ENCODE results near the gene TRAP1. TPM values are rescaled to one million over a fixed set of nuclear protein-coding genes. Genes with fewer than 3 reads are reported as not detected.

TRAP1 gene
- polyA plus RNA-seq, 3 donors: 22.8 to 54.0 (median 22.9) TPM

GRCh38 chr16:3730161-3731125, 13.1 kb upstream of the TRAP1 start:
- 99% methylated on average over 22 of the region's 24 CpGs for WGBS (ENCODE audit: insufficient coverage)
- Mint-ChIP-seq H3K4me1 (no peaks in the 10 kb centered on the region), H3K27ac (peak overlapping the region in 3 of 7 donors; percentile 52 to 61 (median 55)), H3K9me3 (no peaks in the 10 kb centered on the region), H3K36me3 (peaks cover 77 to 91% of the 10 kb centered on the region in 2 donors), H3K27me3 (ENCODE audit: low read depth in 3 of 3) (no peaks in the 10 kb centered on the region), H3K4me3 (peak overlapping the region in 1 of 2 donors; percentile 1)
- H3K9me3 ChIP-seq (replicated peaks in 1 of 2; ENCODE audit: control insufficient read depth in 1 of 2, insufficient read depth in 1 of 2, low read length in 2 of 2): no peaks in the 10 kb centered on the region
- peaks cover 2% of the 10 kb centered on the region for H3K79me2 ChIP-seq (ENCODE audit: insufficient read depth, low read length)
- H3K4me2 ChIP-seq (replicated peaks; ENCODE audit: extremely low read depth, low read length, poor library complexity, severe bottlenecking): no peak overlapping the region
- no peak overlapping the region for H3K4me3 ChIP-seq (replicated peaks in 1 of 3; ENCODE audit: low read depth in 2 of 3, low read length in 3 of 3)
- peaks cover 96% of the 10 kb centered on the region for H4K20me1 ChIP-seq (ENCODE audit: insufficient read depth, low read length)
- peaks cover 75 to 90% of the 10 kb centered on the region in 2 donors for H3K36me3 ChIP-seq (replicated peaks in 1 of 2; ENCODE audit: control insufficient read depth in 1 of 2, insufficient read depth in 2 of 2, low read length in 2 of 2)
- H3K27ac ChIP-seq (ENCODE audit: low read depth in 1 of 2, low read length in 2 of 2): no peak overlapping the region
- intact Hi-C loops (cut with micrococcal nuclease): no loop called here
- no peaks in the 10 kb centered on the region for H3K27me3 ChIP-seq (ENCODE audit: control insufficient read depth in 2 of 2, insufficient read depth in 2 of 2, low read length in 2 of 2)
- no peaks in the 10 kb centered on the region for H3K4me1 ChIP-seq (ENCODE audit: control insufficient read depth in 1 of 2, insufficient read depth in 2 of 2, low read length in 2 of 2)
- no peak overlapping the region for H2AFZ ChIP-seq (ENCODE audit: insufficient read depth, low read depth, low read length, poor library complexity, severe bottlenecking)
- DNase-seq: no peak
- no peak overlapping the region for H3K9ac ChIP-seq (ENCODE audit: insufficient read depth, low read length, poor library complexity, severe bottlenecking)
- no peak for TF ChIP-seq CTCF (IDR thresholded peaks at IDR 0.05)

- H3K4me3 Mint-ChIP-seq: no peak overlapping the region
Measured at GRCh38 chr16:3729161-3730112, 12.1 kb upstream of the TRAP1 start.

More at GRCh38 chr16:3729161-3730112, 12.1 kb upstream of the TRAP1 start:
- H3K27me3 Mint-ChIP-seq (ENCODE audit: low read depth in 3 of 3): peaks cover 0 to 3% (median 2%) of the 10 kb centered on the region in 3 donors
- no peaks in the 10 kb centered on the region for H3K9me3 ChIP-seq (replicated peaks in 1 of 2; ENCODE audit: control insufficient read depth in 1 of 2, insufficient read depth in 1 of 2, low read length in 2 of 2)
- peaks cover 69 to 81% of the 10 kb centered on the region in 2 donors for H3K36me3 Mint-ChIP-seq
- 98% methylated on average over 47 of the region's 49 CpGs for WGBS (ENCODE audit: insufficient coverage)
- TF ChIP-seq CTCF (IDR thresholded peaks at IDR 0.05): no peak
- no peaks in the 10 kb centered on the region for H3K27me3 ChIP-seq (ENCODE audit: control insufficient read depth in 2 of 2, insufficient read depth in 2 of 2, low read length in 2 of 2)
- H3K79me2 ChIP-seq (ENCODE audit: insufficient read depth, low read length): no peaks in the 10 kb centered on the region
- peaks cover 94% of the 10 kb centered on the region for H4K20me1 ChIP-seq (ENCODE audit: insufficient read depth, low read length)
- intact Hi-C loops (cut with micrococcal nuclease): no loop called here
- no peak overlapping the region for H3K4me3 ChIP-seq (replicated peaks in 1 of 3; ENCODE audit: low read depth in 2 of 3, low read length in 3 of 3)
- H3K4me1 Mint-ChIP-seq: no peaks in the 10 kb centered on the region
- no peak overlapping the region for H3K9ac ChIP-seq (ENCODE audit: insufficient read depth, low read length, poor library complexity, severe bottlenecking)
- H3K9me3 Mint-ChIP-seq: no peaks in the 10 kb centered on the region
- H3K27ac ChIP-seq (ENCODE audit: low read depth in 1 of 2, low read length in 2 of 2): no peak overlapping the region
- H3K4me2 ChIP-seq (replicated peaks; ENCODE audit: extremely low read depth, low read length, poor library complexity, severe bottlenecking): no peak overlapping the region
- peaks cover 65 to 80% of the 10 kb centered on the region in 2 donors for H3K36me3 ChIP-seq (replicated peaks in 1 of 2; ENCODE audit: control insufficient read depth in 1 of 2, insufficient read depth in 2 of 2, low read length in 2 of 2)
- no peak overlapping the region for H2AFZ ChIP-seq (ENCODE audit: insufficient read depth, low read depth, low read length, poor library complexity, severe bottlenecking)
- no peak for DNase-seq
- H3K27ac Mint-ChIP-seq: peak overlapping the region in 3 of 7 donors; percentile 11 to 52 (median 27)
- no peaks in the 10 kb centered on the region for H3K4me1 ChIP-seq (ENCODE audit: control insufficient read depth in 1 of 2, insufficient read depth in 2 of 2, low read length in 2 of 2)

All from CD14-positive monocyte (primary cell).